Psoas muscle (tissue), 8 donors: Measurements from ENCODE around the gene RADX. TPM values are rescaled to one million over a fixed set of nuclear protein-coding genes. Genes with fewer than 3 reads are reported as not detected.

Experiments
- ATAC-seq, 4 donors: fragments of 200-7000 bp; cut with Tn5 transposase; one replicate each; pipeline ENCODE4 v1.9.1; 2020; ENCODE audit warnings: moderate library complexity in 3 of 4, mild to moderate bottlenecking in 2 of 4
- DNase-seq, 2 donors: peaks; one replicate each; pipeline ENCODE4 v3.0.0-alpha.2; 2020
- H3K27ac ChIP-seq: fragments of 200-600 bp; one replicate; pipeline ENCODE4 v1.8.0; 2022
- H3K27me3 ChIP-seq, 3 donors: fragments of 200-600 bp in 1 of 3; one replicate each; pipeline versions ENCODE4 v1.6.1 to v1.8.0; 2013 to 2022; ENCODE audit warnings: low read length in 2 of 3, mild to moderate bottlenecking in 2 of 3, moderate library complexity in 1 of 3; ENCODE audit not compliant: insufficient read depth in 3 of 3
- H3K36me3 ChIP-seq, 2 donors: fragments of 200-600 bp in 1 of 2; one replicate each; pipeline versions ENCODE4 v1.6.1 to v1.8.0; 2013 to 2022; ENCODE audit warnings: low read depth in 1 of 2, mild to moderate bottlenecking in 1 of 2, moderate library complexity in 1 of 2; ENCODE audit not compliant: insufficient read depth in 1 of 2
- H3K4me1 ChIP-seq: fragments of 200-600 bp; one replicate; pipeline ENCODE4 v1.8.0; 2022
- H3K4me3 ChIP-seq: fragments of 200-600 bp; one replicate; pipeline ENCODE4 v1.8.0; 2022; ENCODE audit warnings: mild to moderate bottlenecking
- H3K9me3 ChIP-seq: fragments of 200-600 bp; one replicate; pipeline ENCODE4 v1.8.0; 2022
- CTCF ChIP-seq: fragments of 200-600 bp; IDR thresholded peaks from one replicate; pipeline ENCODE4 v1.8.0; 2022; ENCODE audit warnings: antibody characterized with exemption
- WGBS, 3 donors: extraction: QIAGEN DNeasy Blood & Tissue Kit; methylation state at CpG; one replicate each; pipeline versions ENCODE4 v1.1.6 to v1.1.7; 2013; 5-methylcytosine and 5-hydroxymethylcytosine counted together
- intact Hi-C, 2 donors: fragments of 100-400 bp; cut with DNase I; formaldehyde crosslinking; loops; one replicate each; pipeline versions ENCODE4 v1.11.0 to v1.14.2; 2022
- long read RNA-seq, 2 donors: library from polyadenylated mRNA; unstranded; transcript quantifications; one replicate each; pipeline ENCODE4 v2.0.0, GENCODE V29; 2021
- polyA plus RNA-seq, 3 donors: library from polyadenylated mRNA; stranded (reverse); fragments of 200-250 nt; gene quantifications; one replicate each; pipeline ENCODE4 v1.2.3, GENCODE V29; 2013
- total RNA-seq, 4 donors: library from RNA; stranded (reverse); fragmentation: NEBNext Ultra II Directional in 2 of 4; extraction: Animal tissue kit (Norgen Biotek cat#: 25700) in 2 of 4; gene quantifications; one replicate each; pipeline versions ENCODE4 v1.2.1 to v1.2.4, GENCODE V29; 2021 to 2023
- donor health status: healthy with polysubstance abuse.
- donor health status: DM: no; HTN: no; CAD: no; lungs with moderate emphysema.
- donor health status: Bipolar disorder and iron deficiency.
- donor health status: healthy.
- donor health status: DM: yes; HTN: yes; CAD: no.
- donor health status: DM: no; HTN: no; CAD: no.
- donor health status: DM: no; HTN: no; CAD: no.
- donor health status: DM: yes; HTN: yes; CAD: no.

Gene RADX
- 1 to 10 TPM; 1.0 to 2.8 (median 1.4) TPM for total RNA-seq
- polyA plus RNA-seq: under 1 TPM; 0.60 to 0.95 (median 0.83) TPM
- long read RNA-seq, donor 1: 0 reads
- long read RNA-seq, donor 2, partial matches to known transcripts: 0 of 1 reads
- long read RNA-seq, donor 2, other reads (novel, unspliced or antisense): 0 of 1 reads

DNA sequence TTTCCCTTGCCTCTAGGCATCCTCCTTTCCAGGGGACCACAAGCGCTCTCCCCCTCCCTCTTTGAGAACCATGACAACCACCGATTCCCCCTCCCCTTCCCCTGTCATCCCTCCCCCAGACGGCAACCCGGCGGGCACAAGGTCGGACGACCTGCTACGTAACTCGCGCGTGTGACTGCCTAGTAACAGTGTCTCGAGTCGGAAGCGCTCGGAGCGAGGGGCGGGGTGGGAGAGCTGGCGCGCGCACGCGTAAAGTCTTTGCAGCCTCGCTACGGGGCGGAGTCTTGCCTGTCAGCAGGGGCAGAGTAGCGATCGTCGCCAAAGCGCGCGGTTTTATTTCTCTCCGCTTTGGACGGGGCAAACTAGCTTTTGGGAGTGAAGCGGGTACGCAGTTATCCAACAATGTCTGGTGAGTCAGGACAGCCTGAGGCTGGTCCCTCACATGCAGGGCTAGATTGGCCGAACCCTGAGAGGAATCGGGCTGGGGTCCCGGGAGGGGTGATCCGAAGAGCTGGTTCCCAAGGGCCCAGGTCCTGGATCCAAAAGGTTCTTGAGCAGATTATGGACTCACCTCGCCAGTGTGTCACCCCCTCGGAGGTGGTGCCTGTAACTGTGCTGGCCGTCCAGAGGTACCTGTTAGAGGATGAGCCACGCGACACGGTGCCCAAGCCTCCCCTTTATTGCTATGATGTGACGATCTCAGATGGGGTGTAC, at the start of gene RADX:
RADX (plus strand) TSS at position 300 of the 714 bp plus-strand sequence; CDS start at position 403, 103 bp downstream.
- Histone ChIP-seq H3K4me1 (no peaks in the 10 kb centered on the region), H3K27ac (no peak within 1 kb of the TSS), H3K27me3 (peaks cover 0 to 11% (median 0%) of the 10 kb centered on the region in 3 donors), H3K4me3 (peak within 1 kb of the TSS; percentile 67), H3K36me3 (no peaks in the 10 kb centered on the region), H3K9me3 (no peaks in the 10 kb centered on the region)
- intact Hi-C loops: loop anchor here (5.0 to 10.0 kb wide), 2 partner anchors 127 to 130 kb away; no protein-coding TSS in a partner anchor
- ATAC-seq (peak; percentile 88 to 99 (median 98)), DNase-seq (peak; percentile 75 to 89)
- 1 to 30% (median 1%) methylated on average over 35 to 46 of the region's 46 CpGs for WGBS, 3 donors
- no peak for TF ChIP-seq CTCF

- Histone ChIP-seq H3K4me3 (no peak overlapping the region), H3K36me3 (no peaks in the 10 kb centered on the region), H3K27me3 (peaks cover 0 to 27% (median 0%) of the 10 kb centered on the region in 3 donors), H3K9me3 (no peaks in the 10 kb centered on the region), H3K4me1 (no peaks in the 10 kb centered on the region), H3K27ac (no peak overlapping the region)
- ATAC-seq (no peak), DNase-seq (no peak)
- WGBS, 3 donors: 43 to 68% (median 66%) methylated on average over 2 of the region's 2 CpGs
- TF ChIP-seq CTCF: no peak
- intact Hi-C loops: no loop called here
Observed at GRCh38 chrX:106564986-106565385, 46.8 kb upstream of the RADX start.

GRCh38 chrX:106566362-106566761, 45.4 kb upstream of the RADX start:
- Histone ChIP-seq H3K27me3 (peaks cover 0 to 27% (median 0%) of the 10 kb centered on the region in 3 donors), H3K27ac (no peak overlapping the region), H3K9me3 (no peaks in the 10 kb centered on the region), H3K4me3 (no peak overlapping the region), H3K36me3 (no peaks in the 10 kb centered on the region), H3K4me1 (no peaks in the 10 kb centered on the region)
- WGBS, 3 donors: 67 to 81% (median 68%) methylated on average over 8 of the region's 8 CpGs
- ATAC-seq: no peak
- TF ChIP-seq CTCF: no peak
- intact Hi-C loops: no loop called here
- DNase-seq: no peak

DNA sequence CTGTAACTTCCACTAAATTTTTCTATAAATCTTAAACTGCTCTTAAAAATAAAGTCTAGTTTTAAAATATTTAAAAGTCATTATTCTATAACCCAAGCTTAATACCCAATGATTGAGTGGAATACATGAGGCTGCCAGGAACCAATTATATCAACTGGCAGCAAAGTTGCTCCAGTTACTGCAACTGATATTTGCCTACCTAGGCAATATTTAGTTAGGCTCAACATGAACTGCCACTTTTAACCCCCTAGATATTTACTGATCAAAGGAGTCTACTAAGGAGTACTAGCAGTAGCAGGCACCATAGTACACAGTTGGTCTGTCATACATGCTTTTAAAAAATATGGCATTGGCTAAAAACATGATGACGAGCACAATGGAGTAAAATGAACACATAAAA, 29.9 kb upstream of the RADX start:
- Histone ChIP-seq H3K9me3 (peaks cover 6% of the 10 kb centered on the region), H3K27ac (no peak overlapping the region), H3K4me3 (no peak overlapping the region), H3K4me1 (no peaks in the 10 kb centered on the region), H3K27me3 (peaks cover 0 to 10% (median 0%) of the 10 kb centered on the region in 3 donors), H3K36me3 (no peaks in the 10 kb centered on the region)
- DNase-seq: no peak
- intact Hi-C loops: no loop called here
- no peak for ATAC-seq
- WGBS, 3 donors: 64 to 86% (median 78%) methylated on average over 1 of the region's 1 CpG
- no peak for TF ChIP-seq CTCF
